GM11168 (cell line): ENCODE results near the gene UBIAD1.
"Not testable (repeated sequence)": the region's sequence is repeated elsewhere in the genome, so short reads cannot be mapped to it uniquely, and the experiment has no call there.

Experiments
- in situ Hi-C: fragments of 300-500 bp; cut with MboI; formaldehyde crosslinking; loops from one replicate; pipeline ENCODE4 v1.12.0; 2022; ENCODE audit warnings: low sequenced_read_pairs; ENCODE audit not compliant: unreplicated experiment

UBIAD1 gene

DNA sequence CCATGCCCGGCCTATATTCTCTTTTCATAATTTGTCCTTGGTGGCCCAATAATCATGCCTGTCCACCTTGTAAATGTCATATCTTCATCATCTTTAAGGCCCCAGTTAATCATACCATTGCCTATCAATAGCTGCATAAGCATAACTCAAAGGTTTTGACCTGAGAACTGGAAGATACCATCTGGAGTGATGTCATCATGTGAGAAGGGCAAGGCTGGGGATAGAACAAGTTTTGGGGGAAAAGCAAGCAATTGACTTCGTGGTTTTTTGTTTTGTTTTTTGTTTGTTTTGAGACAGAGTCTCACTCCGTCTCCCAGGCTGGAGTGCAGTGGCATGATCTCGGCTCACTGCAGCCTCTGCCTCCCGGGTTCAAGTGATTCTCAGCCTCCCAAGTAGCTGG is 6.2 kb downstream of the UBIAD1 start:
- in situ Hi-C loops: no loop called here

GRCh38 chr1:11279630-11280029 is 6.6 kb downstream of the UBIAD1 start:
- in situ Hi-C loops: no loop called here

DNA sequence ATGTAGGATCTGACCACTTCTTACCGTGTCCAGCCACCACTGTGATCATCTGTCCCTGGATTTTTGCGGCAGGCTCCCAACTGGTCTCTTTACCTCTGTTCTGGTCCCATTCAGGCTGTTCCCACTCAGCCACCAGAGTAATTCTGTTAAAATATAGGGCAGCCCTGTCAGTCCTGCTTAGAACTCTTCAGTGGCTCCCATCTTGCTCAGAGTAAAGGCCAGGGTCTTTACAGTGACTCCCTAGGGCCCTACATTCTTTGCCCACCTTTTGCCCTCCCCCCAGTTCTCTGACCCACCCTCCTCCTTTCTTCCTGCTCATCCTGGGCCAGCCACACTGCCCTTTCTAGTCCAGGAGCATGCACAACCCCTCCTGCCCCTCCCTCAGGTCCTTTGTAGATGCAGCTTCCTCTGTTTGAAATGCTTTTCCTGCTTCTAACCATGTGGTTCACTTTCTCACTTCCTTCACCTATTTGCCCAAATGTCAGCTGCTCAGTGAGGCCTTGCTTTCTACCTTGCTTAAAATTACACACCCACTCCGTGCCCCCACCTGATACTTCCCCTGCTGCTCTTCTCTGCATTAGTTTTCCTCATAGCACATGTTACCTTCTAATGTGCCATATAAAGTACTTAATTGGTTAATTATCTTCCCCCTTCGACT is 7.8 kb downstream of the UBIAD1 start:
- in situ Hi-C loops: no loop called here

DNA sequence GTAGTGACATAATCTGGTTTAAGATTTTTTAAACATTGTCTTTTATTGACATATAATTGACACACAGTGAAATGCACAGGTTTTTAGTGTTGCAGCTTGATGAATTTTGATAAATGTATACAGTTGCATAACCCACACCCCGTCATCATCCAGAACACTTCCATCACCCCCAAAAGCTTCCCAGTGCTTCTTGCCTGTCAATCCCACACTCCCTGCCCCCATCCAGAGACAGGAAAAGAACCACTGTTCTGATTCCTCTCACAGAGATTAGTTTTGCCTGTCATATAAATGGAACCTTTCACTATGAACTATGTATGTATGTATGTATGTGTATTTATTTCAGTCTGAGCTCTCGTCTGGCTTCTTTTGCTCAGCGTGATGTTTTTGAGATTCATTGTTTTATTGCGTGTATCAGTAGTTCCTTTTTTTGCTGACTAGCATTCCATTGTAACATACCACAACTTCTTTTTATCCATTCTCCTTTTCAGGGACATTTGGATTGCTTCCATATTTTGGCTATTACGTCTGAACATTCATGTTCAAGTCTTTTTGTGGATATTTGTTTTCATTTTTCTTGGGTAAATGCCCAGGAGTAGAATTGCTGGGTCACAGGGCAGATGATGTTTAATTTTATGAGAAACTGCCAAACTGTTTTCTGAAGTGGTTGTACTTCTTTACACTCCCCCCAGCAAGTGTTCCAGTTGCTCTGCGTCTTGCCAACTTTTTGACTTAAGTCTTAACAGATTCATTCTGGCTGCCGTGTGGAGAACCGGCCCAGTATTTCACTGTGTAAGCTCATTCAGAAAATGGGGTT is 8.7 kb downstream of the UBIAD1 start:
- in situ Hi-C loops: no loop called here

- in situ Hi-C loops: no loop called here
Measured at GRCh38 chr1:11283151-11283550, 10.2 kb downstream of the UBIAD1 start.

DNA sequence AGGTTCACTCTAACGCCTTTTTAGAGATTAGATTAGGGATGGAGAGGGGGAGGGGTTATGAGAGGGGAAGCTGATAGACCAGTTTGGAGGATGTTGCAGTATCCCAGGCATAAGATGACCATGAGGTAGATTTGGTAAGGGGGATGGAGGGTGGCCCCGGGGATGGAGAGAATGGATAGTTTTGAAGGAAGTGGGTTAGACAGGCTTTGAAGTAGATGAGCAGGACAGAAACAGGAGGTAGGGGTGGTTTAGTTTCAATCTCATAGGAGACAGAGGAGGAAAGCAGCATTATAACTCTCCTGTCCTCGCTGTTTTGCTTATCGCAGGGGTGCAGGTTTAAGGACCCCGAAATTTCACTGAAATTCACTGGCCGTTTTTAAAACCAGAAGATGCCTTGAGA is 11.8 kb downstream of the UBIAD1 start:
- in situ Hi-C loops: no loop called here

- in situ Hi-C loops: no loop called here
Measured at GRCh38 chr1:11285883-11286734, 13.1 kb downstream of the UBIAD1 start.

GRCh38 chr1:11286735-11287410 is 13.9 kb downstream of the UBIAD1 start:
- in situ Hi-C loops: no loop called here

GRCh38 chr1:11289064-11289463 is 16.1 kb downstream of the UBIAD1 start:
- in situ Hi-C loops: no loop called here

- in situ Hi-C loops: no loop called here
Measured at GRCh38 chr1:11291049-11291448, 18.1 kb downstream of the UBIAD1 start.

DNA sequence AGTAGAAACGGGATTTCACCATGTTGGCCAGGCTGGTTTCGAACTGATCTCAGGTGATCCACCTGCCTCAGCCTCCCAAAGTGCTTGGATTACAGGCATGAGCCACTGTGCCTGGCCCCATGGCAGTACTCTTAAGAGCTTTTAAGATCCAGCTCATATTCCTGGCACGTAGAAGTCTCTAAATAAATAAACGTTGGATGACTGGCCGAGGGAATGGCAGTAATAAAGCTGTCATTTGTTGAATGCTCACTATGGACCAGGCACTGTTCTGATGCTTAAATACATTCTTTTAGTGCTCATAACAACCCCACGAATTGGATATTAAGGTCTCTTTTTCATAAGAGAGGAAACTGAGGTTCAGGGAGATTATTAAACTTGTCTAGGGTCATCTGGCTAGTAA is 20.9 kb downstream of the UBIAD1 start:
- in situ Hi-C loops: no loop called here

DNA sequence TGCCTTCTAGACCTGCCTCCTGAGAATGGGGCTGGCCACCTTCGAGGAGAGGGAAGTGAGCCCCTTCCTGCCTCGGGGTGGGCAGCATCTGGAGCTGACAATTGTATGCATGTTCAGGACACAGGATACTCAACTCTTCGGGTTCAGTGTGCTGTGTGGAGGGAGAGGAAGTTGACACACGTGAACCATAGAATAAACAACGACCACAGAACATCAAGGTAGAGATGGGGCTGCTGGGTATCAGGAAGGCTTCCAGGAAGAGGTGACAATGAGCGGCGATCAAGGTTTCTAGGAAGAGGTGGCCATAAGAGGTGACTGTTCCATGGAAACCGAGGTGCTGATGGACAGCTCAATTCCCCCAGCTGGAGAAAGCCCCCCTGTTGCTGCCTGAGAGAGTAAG is 22.0 kb downstream of the UBIAD1 start:
- in situ Hi-C loops: no loop called here

- in situ Hi-C loops: no loop called here
Measured at GRCh38 chr1:11295905-11296304, 22.9 kb downstream of the UBIAD1 start.

DNA sequence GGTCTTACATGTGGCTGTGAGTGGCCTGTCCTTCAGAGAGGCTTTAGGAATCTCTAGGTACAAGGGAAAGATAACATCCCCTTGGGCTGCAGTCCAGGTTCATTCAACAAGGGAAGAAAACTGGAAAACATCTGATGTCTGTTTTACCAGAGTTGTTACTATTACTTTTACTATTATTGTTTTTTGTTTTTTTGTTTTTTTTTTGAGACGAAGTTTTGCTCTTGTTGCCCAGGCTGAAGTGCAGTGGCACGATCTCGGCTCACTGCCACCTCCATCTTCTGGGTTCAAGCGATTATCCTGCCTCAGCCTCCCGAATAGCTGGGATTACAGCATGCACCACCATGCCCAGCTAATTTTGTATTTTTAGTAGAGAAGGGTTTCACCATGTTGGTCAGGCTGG is 24.8 kb downstream of the UBIAD1 start:
- in situ Hi-C loops: not testable (repeated sequence)

DNA sequence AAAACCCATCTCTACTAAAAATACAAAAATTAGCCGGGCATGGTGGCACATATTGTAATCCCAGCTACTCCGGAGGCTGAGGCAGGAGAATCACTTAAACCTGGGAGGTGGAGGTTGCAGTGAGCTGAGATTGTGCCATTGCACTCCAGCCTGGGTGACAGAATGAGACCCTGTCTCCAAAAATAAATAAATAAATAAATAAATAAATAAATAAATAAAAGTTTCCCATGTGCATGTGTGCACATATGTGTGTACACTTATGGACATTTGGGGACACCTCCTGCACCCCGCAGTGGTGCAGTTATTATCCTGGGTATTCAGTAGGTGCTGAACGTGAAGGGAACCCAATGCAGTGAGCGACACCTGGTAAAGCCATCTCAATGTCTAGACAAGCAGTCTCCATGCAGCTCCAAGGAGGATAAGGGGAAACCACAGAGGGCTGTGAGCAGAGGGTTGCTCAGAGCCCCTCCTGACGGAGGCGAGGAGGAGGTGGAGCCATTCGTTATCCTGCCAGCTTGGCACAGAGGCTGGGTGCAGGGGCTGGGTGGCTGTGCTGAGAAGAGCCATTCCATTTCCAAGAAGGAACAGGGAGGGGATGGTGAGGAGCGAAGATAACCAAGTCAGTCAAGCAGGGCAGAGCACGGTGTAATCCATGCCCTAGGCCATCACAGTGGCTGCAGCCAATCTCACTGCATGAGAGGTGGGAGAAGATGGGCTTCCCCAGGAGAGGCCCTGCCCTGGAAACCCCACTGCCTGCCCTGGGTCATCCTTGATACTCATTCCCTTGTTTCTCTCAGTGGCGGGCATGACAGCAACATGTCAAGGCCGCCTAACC is 25.6 kb downstream of the UBIAD1 start:
- in situ Hi-C loops: no loop called here

DNA sequence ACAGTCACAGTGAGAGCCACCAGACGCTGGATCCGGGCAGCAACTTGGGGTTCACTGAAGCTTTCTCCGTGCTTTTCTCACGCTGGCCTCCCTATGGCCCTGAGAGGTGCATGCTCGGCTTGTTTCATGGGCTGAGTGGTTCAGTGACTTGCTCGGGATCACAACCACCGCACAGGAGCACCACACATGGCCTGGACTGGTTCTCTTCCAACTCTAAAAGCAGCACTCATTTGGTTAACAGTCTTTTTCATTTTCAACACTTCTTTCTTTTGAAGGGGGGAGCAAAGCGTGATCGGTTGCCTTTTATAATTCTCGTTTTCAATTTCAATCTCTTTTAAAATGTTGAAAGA is 26.2 kb downstream of the UBIAD1 start:
- in situ Hi-C loops: no loop called here

GRCh38 chr1:11301601-11302000 is 28.6 kb downstream of the UBIAD1 start:
- in situ Hi-C loops: no loop called here

GRCh38 chr1:11302366-11302765 is 29.4 kb downstream of the UBIAD1 start:
- in situ Hi-C loops: no loop called here

- in situ Hi-C loops: not testable (repeated sequence)
Measured at GRCh38 chr1:11305516-11305915, 32.5 kb downstream of the UBIAD1 start.

- in situ Hi-C loops: no loop called here
Measured at GRCh38 chr1:11307852-11308251, 34.9 kb downstream of the UBIAD1 start.
